MG63 (cell line): ENCODE results near the gene ATP6V0E2. TPM values are rescaled to one million over a fixed set of nuclear protein-coding genes. Genes with fewer than 3 reads are reported as not detected.

Experiments used
- DNase-seq: peaks from one replicate; pipeline ENCODE4 v3.0.0-alpha.2; 2020
- H3K27me3 ChIP-seq: fragments of 250-450 bp; sonication (Bioruptor Pico); 2 replicates; pipeline ENCODE4 v1.5.1; 2020; ENCODE audit warnings: mild to moderate bottlenecking, moderate library complexity
- H3K36me3 ChIP-seq: fragments of 250-450 bp; sonication (Bioruptor Pico); 2 replicates; pipeline ENCODE4 v1.5.1; 2020; ENCODE audit warnings: mild to moderate bottlenecking, moderate library complexity
- H3K4me3 ChIP-seq: fragments of 250-450 bp; sonication (Bioruptor Pico); 2 replicates; pipeline ENCODE4 v1.5.1; 2020; ENCODE audit warnings: mild to moderate bottlenecking, moderate library complexity
- H3K9me3 ChIP-seq: fragments of 250-450 bp; sonication (Bioruptor Pico); 2 replicates; pipeline ENCODE4 v1.5.1; 2020; ENCODE audit warnings: mild to moderate bottlenecking, moderate library complexity
- total RNA-seq: library from RNA; depleted of rRNA; stranded (reverse); fragments of >200 nt; shearing (Covaris generic); gene quantifications from 2 replicates; pipeline ENCODE4 v1.2.3, GENCODE V29; 2014; ENCODE audit warnings: low replicate concordance

Gene ATP6V0E2
- total RNA-seq, 1 experiment from 2014 or later, result 21.9 TPM

DNA sequence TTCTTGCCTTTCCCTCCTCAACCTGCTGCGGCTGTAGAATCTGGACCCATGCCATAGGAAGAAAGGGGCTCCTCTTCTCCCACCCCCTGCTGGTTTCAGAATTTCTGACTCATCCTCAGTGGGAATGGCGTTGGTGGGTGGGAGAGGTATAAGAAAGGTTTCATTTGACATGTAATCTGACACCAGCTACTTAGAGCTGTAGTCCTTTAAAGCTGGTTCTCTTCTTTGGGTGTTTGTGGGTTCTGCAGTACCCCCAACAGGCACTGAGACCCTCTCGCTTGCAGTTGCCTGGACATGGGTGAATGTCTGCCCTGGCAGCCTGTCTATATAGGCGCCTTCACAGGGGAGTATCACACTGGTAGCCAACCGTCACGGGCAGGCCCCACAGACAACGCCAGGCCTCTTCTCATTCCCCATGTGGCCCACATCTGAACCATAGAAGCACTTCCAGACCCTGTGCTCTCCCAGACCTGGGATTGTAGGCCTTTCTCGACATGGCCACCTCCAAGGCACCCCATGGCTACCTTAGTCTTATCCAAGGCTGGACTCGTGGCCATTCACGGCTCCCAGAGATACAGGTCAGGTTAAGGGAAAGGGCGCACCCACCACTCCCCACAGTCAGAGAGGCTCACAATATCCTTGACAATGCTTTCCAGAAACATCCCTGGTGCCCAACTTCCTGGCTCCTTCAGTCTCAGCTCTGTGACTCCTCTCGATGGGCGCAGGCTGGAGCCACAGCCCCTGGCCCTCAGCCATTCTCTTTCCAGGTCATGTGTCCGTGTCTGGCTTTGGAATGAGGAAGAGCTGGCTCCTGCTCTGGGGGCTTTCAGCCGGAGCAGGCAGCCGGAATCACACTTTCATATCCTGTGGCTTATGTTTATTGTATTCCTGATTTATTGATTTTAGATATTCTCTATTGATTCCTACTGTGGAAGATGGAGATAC lies 18.1 kb upstream of the ATP6V0E2 start:
- Histone ChIP-seq H3K36me3 (no peaks in the 10 kb centered on the region), H3K9me3 (no peaks in the 10 kb centered on the region), H3K4me3 (no peak overlapping the region), H3K27me3 (no peaks in the 10 kb centered on the region)
- DNase-seq, result peak; percentile 44

GRCh38 chr7:149856583-149856982 lies 17.2 kb upstream of the ATP6V0E2 start:
- Histone ChIP-seq H3K9me3 (no peaks in the 10 kb centered on the region), H3K27me3 (no peaks in the 10 kb centered on the region), H3K4me3 (no peak overlapping the region), H3K36me3 (no peaks in the 10 kb centered on the region)
- DNase-seq, result no peak

GRCh38 chr7:149859369-149859768 lies 14.4 kb upstream of the ATP6V0E2 start:
- no peaks in the 10 kb centered on the region for H3K36me3 ChIP-seq
- H3K4me3 ChIP-seq, result no peak overlapping the region
- no peaks in the 10 kb centered on the region for H3K27me3 ChIP-seq
- DNase-seq, result no peak
- H3K9me3 ChIP-seq, result no peaks in the 10 kb centered on the region

DNA sequence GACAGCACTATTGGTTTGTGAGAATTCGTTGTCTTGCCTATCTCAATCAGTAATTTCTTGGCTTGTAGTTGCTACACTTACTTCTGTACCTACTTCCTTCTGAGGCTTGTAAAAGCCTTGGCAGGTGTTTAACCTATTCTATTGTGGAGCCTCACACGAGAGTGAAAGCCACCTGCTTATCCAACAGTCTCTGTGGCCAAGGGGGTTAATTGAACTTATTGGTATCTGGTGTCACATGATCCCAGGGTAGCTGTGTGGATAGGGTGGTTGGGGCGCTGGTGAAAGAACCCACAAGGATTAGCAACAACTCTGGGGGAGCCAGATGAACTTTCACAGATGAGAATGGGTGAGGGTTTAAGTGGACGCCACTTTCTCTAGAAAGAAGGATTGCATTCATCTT lies 13.9 kb upstream of the ATP6V0E2 start:
- Histone ChIP-seq H3K36me3 (no peaks in the 10 kb centered on the region), H3K4me3 (no peak overlapping the region), H3K9me3 (no peaks in the 10 kb centered on the region), H3K27me3 (no peaks in the 10 kb centered on the region)
- DNase-seq, result no peak

GRCh38 chr7:149860821-149861727 lies 12.7 kb upstream of the ATP6V0E2 start:
- Histone ChIP-seq H3K4me3 (no peak overlapping the region), H3K36me3 (no peaks in the 10 kb centered on the region), H3K9me3 (no peaks in the 10 kb centered on the region), H3K27me3 (no peaks in the 10 kb centered on the region)
- DNase-seq, result no peak

DNA sequence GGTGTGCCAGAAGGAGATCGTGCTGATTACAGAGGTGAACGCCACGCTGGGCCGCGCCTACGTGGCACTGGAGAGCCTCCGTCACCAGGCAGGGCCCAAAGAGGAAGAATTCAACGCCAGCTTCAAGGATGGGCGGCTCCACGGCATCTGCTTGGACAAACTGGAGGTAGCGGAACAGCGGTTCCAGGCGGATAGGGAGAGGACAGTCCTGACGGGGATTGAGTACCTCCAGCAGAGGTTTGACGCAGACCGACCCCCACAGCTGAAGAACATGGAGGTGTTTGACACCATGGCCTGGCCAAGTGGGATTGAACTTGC lies 12.1 kb upstream of the ATP6V0E2 start:
- H3K9me3 ChIP-seq, result no peaks in the 10 kb centered on the region
- H3K4me3 ChIP-seq, result no peak overlapping the region
- H3K36me3 ChIP-seq, result no peaks in the 10 kb centered on the region
- H3K27me3 ChIP-seq, result no peaks in the 10 kb centered on the region
- DNase-seq, result no peak

- H3K4me3 ChIP-seq, result no peak overlapping the region
- no peaks in the 10 kb centered on the region for H3K27me3 ChIP-seq
- H3K36me3 ChIP-seq, result no peaks in the 10 kb centered on the region
- no peaks in the 10 kb centered on the region for H3K9me3 ChIP-seq
- no peak for DNase-seq
These were observed 11.6 kb upstream of the ATP6V0E2 start for GRCh38 chr7:149862156-149862555.

- Histone ChIP-seq H3K36me3 (no peaks in the 10 kb centered on the region), H3K9me3 (no peaks in the 10 kb centered on the region)
- no peak for DNase-seq
These were observed 10.3 kb upstream of the ATP6V0E2 start for GRCh38 chr7:149863500-149863899.

DNA sequence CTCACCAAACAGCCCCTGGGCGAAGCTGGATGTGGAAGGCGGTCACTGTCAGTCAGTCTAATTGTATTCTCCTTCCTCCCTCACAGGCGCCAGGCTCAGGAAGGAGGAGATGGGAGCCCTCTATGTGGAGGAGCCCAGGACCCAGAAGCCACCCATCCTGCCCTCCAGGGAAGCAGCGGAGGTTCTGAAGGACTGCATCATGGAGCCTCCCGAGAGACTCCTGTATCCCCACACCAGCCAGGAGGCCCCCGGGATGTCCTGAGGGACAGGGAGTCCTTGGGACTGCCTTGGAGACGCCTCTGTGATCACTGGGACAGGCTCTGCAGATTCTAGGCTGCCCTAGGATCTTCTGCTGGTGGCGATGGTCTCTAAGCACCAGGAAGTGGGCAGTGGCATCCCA lies 9.7 kb upstream of the ATP6V0E2 start:
- no peak for DNase-seq
- Histone ChIP-seq H3K9me3 (no peaks in the 10 kb centered on the region), H3K4me3 (no peak overlapping the region), H3K36me3 (no peaks in the 10 kb centered on the region), H3K27me3 (no peaks in the 10 kb centered on the region)

More at GRCh38 chr7:149863500-149863899, 10.3 kb upstream of the ATP6V0E2 start:
- Histone ChIP-seq H3K27me3 (no peaks in the 10 kb centered on the region), H3K4me3 (no peak overlapping the region)

- no peaks in the 10 kb centered on the region for H3K36me3 ChIP-seq
- no peaks in the 10 kb centered on the region for H3K9me3 ChIP-seq
- H3K4me3 ChIP-seq, result no peak overlapping the region
- DNase-seq, result no peak
- H3K27me3 ChIP-seq, result no peaks in the 10 kb centered on the region
These were observed 9.0 kb upstream of the ATP6V0E2 start for GRCh38 chr7:149864751-149865150.

GRCh38 chr7:149865437-149865836 lies 8.3 kb upstream of the ATP6V0E2 start:
- H3K27me3 ChIP-seq, result no peaks in the 10 kb centered on the region
- DNase-seq, result no peak
- no peak overlapping the region for H3K4me3 ChIP-seq
- H3K36me3 ChIP-seq, result no peaks in the 10 kb centered on the region
- H3K9me3 ChIP-seq, result no peaks in the 10 kb centered on the region

DNA sequence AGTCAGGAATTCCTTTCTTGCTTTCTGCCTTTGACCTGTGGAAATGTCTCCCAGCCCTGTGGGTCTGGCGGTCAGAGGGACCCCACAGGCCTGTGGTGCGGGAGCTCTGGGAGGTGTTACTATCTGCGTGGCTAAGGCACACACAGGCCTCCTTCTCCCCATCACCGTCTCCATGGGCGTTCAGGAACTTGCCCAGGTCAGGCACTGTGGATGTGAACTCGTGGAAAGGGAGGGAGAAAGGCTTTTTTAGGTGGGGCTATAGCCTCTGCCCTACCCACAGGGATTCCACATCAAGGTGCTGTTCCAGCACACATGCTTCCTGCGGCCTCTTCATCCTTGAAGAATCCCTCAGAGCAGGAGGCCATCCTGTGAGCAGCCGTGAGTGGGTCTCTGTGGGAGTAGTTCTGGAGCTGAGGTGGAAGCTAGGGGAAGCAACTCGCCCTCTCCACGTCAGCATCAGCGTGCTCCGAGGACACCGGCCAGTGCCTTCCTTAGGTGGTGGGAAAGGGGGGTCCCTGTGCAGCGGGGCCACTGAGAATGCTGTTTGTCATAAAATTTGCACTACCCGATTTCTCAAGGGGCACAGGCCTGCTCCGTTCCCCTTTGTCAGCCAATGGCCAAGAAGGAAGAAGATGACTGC lies 7.5 kb upstream of the ATP6V0E2 start:
- no peak for DNase-seq
- H3K4me3 ChIP-seq, result no peak overlapping the region
- no peaks in the 10 kb centered on the region for H3K36me3 ChIP-seq
- H3K27me3 ChIP-seq, result no peaks in the 10 kb centered on the region
- no peaks in the 10 kb centered on the region for H3K9me3 ChIP-seq

- Histone ChIP-seq H3K27me3 (no peaks in the 10 kb centered on the region), H3K4me3 (no peak overlapping the region), H3K36me3 (no peaks in the 10 kb centered on the region), H3K9me3 (no peaks in the 10 kb centered on the region)
- DNase-seq, result no peak
These were observed 6.9 kb upstream of the ATP6V0E2 start for GRCh38 chr7:149866779-149867447.

DNA sequence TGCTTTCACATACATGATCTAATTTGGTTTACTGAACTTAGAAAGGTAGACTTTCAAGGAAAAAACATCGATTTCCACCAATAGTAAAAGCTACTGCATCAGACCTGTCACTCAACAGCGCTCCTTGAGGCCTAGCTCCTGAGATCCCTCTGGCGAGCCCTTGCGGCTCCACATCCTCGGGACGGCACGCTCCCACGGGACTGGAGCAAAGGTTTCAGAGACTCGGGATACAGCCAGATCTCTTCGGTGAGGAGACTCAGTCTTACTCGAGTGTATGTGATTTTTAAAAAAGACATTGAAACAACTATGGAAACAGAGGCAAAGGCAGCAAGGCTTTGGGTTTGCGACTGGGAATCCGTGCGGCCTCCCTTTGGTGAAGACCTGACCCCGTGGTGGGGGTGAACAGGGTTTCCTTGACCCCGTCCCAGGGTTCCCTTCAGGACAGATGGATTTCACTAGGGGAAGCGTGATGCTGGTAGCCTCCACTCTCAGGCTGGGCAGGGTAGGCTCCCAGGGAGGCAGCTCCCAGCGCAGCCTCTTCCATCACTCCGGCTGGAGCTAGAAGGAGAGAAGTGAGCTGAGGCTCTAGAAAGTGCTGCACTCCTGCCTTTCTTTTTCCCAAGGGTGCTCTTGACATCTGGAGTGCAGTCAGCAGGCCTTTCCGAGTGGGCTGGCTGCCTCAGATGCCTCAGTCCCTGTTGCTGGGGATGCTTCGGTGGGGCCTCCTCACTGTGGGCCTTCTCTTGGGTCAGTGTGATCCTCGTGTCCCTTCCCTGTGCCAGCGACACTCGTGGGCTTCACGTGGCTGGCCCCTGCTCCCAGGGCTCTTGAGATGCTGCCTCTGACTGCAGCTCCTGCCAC lies 5.8 kb upstream of the ATP6V0E2 start:
- H3K9me3 ChIP-seq, result no peaks in the 10 kb centered on the region
- DNase-seq, result no peak
- H3K27me3 ChIP-seq, result no peaks in the 10 kb centered on the region
- no peak overlapping the region for H3K4me3 ChIP-seq
- H3K36me3 ChIP-seq, result no peaks in the 10 kb centered on the region

DNA sequence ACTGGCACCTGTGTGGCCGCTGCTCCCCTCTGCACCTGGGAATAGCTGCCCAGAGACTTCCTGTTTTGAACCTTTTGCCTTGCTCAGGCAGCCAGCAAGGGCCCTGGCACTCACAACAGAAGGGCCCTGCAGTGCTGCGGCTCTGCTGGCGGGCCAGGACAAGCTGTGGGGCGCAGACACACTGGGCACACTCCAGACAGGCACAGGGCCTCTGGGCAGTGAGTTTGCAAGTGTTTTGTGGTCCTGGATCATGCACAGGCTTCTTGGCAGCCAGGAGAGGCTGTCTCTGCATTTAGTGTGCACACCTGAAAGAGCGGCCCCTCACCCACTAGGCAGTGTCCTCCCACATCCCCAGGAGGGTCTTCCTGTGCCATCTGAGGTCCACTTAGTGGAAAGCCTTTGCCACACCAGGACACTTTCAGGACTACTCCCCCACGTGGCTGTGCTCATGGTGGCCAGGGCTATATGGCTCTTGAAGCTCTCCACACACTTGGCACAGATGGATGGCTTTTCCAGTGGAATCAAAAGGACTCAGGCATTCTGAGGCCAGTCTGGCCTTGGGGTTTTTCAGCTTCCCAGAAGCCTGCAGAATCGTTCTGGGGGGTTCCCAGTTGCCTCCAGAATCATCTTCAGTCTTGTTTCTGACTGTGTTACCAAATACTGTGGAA lies 5.0 kb upstream of the ATP6V0E2 start:
- DNase-seq, result no peak

More for the DNA sequence above, 5.0 kb upstream of the ATP6V0E2 start:
- H3K36me3 ChIP-seq, result no peaks in the 10 kb centered on the region
- no peaks in the 10 kb centered on the region for H3K27me3 ChIP-seq
- no peak overlapping the region for H3K4me3 ChIP-seq
- H3K9me3 ChIP-seq, result no peaks in the 10 kb centered on the region
